HG03135 (cell line): Measurements from ENCODE around the gene LMLN.
"Not testable (repeated sequence)": the region's sequence is repeated elsewhere in the genome, so short reads cannot be mapped to it uniquely, and the experiment has no call there.

Experiments
- ATAC-seq: cut with Tn5 transposase; IDR thresholded peaks from one replicate; pipeline ENCODE4 v1.9.1; 2021; ENCODE audit warnings: mild to moderate bottlenecking, moderate library complexity; ENCODE audit not compliant: unreplicated experiment

Gene LMLN

DNA sequence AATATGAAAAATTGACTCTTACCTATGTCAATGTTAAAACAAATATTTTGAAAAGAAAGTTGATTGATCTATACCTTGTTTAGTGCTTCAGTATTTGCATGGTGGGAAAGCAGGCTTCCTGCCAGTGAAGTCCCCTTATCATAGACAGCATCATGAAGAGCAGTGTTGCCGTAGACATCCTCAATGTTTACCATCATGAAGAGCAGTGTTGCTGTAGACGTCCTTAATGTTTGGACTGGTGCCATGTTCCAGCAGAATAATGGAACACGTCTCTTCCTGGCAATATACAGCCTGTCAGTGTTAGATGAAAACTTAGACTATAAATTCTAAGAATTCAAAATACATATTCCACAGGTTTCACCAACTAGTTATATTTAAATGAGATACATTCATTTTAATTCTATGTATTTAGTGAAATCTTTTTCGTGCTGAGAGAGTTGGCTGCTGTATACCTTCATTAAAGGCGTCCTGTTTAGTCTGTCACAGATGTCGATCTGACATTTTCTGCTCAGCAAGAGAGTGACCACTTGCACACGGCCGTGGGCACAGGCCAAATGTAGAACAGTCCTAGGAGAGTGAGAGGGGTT, 116.8 kb downstream of the LMLN start:
- ATAC-seq = no peak

DNA sequence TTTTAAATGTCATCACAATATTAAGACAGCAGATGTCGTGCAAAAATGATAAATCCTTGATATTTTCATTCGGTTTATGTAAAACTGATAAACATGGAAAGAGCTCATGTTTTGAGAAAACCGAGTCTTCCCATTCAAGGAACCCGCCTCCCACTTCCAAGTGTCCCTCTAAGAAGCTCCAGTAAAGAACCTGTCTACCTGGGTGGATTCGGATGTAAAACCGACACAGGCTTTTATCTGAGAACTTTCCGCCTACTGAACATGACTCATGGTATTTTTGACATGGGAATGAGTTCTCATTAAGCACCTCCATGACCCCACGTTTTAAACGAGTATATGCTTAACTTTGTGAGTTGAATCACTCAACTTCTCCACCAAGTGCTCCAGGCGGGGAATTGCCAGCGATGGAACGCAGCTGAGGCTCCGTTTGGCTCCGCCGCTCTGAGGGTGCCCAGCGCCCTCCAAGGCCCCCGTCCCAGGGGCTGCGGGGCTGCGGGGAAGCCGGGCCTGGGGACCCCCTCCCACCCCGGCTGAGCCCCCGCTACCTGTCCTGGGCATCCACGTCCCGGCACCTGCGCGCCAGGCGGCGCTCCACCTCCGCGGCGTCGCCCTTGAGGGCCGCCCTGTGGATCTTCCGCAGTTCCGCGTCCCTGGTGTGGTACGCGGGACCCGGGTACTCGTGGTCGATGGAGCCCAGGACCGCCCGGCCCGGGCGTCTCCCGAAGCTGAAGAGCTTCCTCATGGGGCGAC, 119.9 kb downstream of the LMLN start:
- peak; percentile 27 for ATAC-seq

- ATAC-seq = peak; percentile 70
These were observed 120.7 kb downstream of the LMLN start for GRCh38 chr3:198080521-198081384.

DNA sequence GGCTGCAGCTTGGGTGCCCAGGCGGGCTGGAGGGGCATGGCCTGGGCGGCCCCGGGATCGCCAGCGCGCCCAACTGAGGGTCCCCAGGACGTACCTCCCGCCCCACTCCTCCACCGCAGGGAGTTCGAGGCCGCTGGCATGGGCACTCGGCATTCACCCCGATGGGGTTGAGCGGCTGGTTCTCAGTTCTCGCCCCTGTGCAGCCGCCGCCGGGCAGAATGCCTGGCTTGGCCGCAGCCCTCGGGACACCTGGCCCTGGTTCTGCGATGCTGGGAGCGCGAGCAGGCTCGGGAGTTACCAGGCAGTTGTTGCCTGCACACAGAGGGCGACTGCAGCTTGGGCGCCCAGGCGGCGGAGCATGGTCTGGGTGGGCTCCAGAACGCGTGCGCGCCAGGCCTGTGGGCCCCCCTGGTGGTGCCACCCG, 121.4 kb downstream of the LMLN start:
- no peak for ATAC-seq

- not testable (repeated sequence) for ATAC-seq
These were observed 122.2 kb downstream of the LMLN start for GRCh38 chr3:198082226-198082625.

DNA sequence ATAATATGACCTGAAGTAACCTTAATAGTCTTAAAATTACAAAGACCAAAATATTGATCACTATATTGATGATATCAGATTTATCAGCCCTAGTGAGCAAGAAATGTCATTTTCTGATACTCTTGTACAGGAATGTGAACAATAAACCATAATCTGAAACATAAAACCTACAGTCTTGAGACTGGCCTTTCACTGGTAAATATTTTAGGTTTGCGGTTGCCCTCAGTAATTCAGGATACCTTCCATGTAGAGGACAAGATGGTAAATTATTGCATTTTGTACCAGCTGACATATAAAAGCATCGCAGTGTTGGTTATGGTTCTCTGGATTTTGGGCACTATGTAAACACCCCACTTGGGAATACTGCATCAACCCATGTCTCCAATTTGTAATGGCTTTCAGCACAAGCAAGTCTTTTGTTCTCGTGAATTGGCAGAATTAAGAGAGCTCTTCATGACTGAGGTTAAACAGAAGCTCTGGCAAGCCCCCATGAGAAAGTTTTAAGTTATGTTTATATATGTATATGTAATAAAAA, 128.5 kb downstream of the LMLN start:
- ATAC-seq = no peak

- ATAC-seq = no peak
These were observed 130.8 kb downstream of the LMLN start for GRCh38 chr3:198090795-198091332.

DNA sequence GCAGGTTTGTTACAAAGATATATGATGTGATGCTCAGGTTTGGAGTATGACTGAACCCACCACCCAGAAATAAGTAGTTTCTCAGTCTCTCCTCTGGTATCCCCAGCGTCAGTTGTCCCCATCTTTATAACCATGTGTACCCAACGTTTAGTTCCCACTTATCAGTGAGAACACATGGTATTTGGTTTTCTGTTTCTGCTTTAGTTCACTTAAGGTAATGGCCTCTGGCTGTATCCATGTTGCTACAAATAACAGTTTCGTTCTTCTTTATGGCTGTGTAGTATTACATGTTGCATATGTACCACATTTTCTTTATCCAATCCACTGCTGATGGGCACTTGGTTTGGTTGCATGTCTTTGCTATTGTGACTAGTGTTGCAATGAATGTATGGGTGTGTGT, 132.3 kb downstream of the LMLN start:
- no peak for ATAC-seq

- ATAC-seq = no peak
These were observed 133.2 kb downstream of the LMLN start for GRCh38 chr3:198093112-198093679.
